GM19395 (cell line): ENCODE data around the gene OCIAD1.
"Not testable (repeated sequence)": the region's sequence is repeated elsewhere in the genome, so short reads cannot be mapped to it uniquely, and the experiment has no call there.

Experiments used
- ATAC-seq: cut with Tn5 transposase; IDR thresholded peaks from one replicate; pipeline ENCODE4 v1.9.1; 2021; ENCODE audit warnings: mild to moderate bottlenecking, moderate library complexity; ENCODE audit not compliant: unreplicated experiment

Gene OCIAD1

GRCh38 chr4:48816297-48816696 lies 14.6 kb upstream of the OCIAD1 start:
- ATAC-seq, result not testable (repeated sequence)

GRCh38 chr4:48816971-48817370 lies 13.9 kb upstream of the OCIAD1 start:
- no peak for ATAC-seq

GRCh38 chr4:48821431-48821830 lies 9.5 kb upstream of the OCIAD1 start:
- not testable (repeated sequence) for ATAC-seq

GRCh38 chr4:48827622-48828021 lies 3.3 kb upstream of the OCIAD1 start:
- no peak for ATAC-seq

GRCh38 chr4:48831532-48832030 lies 693 bp downstream of the OCIAD1 start:
- ATAC-seq, result no peak

- no peak for ATAC-seq
Measured at GRCh38 chr4:48832571-48832970, 1.7 kb downstream of the OCIAD1 start.

GRCh38 chr4:48836658-48837057 lies 5.8 kb downstream of the OCIAD1 start:
- ATAC-seq, result no peak

GRCh38 chr4:48841045-48841827 lies 10.3 kb downstream of the OCIAD1 start:
- no peak for ATAC-seq

GRCh38 chr4:48844843-48845242 lies 14.0 kb downstream of the OCIAD1 start:
- no peak for ATAC-seq

- ATAC-seq, result not testable (repeated sequence)
Measured at GRCh38 chr4:48848799-48849198, 17.9 kb downstream of the OCIAD1 start.

- no peak for ATAC-seq
Measured at GRCh38 chr4:48851651-48852050, 20.8 kb downstream of the OCIAD1 start.

GRCh38 chr4:48853604-48854394 lies 22.9 kb downstream of the OCIAD1 start:
- ATAC-seq, result no peak

GRCh38 chr4:48854395-48854683 lies 23.5 kb downstream of the OCIAD1 start:
- ATAC-seq, result no peak

GRCh38 chr4:48854982-48855381 lies 24.1 kb downstream of the OCIAD1 start:
- ATAC-seq, result no peak

- ATAC-seq, result no peak
Measured at GRCh38 chr4:48858130-48858529, 27.2 kb downstream of the OCIAD1 start.

- no peak for ATAC-seq
Measured at GRCh38 chr4:48862038-48862437, 31.1 kb downstream of the OCIAD1 start.

GRCh38 chr4:48862661-48863060 lies 31.8 kb downstream of the OCIAD1 start:
- ATAC-seq, result no peak

- no peak for ATAC-seq
Measured at GRCh38 chr4:48863728-48864127, 32.8 kb downstream of the OCIAD1 start.

GRCh38 chr4:48864696-48865095 lies 33.8 kb downstream of the OCIAD1 start:
- ATAC-seq, result not testable (repeated sequence)

- ATAC-seq, result no peak
Measured at GRCh38 chr4:48877827-48878535, 47.1 kb downstream of the OCIAD1 start.
